ENCODE results near the gene CELF1. TPM values are rescaled to one million over a fixed set of nuclear protein-coding genes. Genes with fewer than 3 reads are reported as not detected.

The CELF1 gene
- total RNA-seq, 1 experiment from 2014 or later, result 74.4 TPM

DNA sequence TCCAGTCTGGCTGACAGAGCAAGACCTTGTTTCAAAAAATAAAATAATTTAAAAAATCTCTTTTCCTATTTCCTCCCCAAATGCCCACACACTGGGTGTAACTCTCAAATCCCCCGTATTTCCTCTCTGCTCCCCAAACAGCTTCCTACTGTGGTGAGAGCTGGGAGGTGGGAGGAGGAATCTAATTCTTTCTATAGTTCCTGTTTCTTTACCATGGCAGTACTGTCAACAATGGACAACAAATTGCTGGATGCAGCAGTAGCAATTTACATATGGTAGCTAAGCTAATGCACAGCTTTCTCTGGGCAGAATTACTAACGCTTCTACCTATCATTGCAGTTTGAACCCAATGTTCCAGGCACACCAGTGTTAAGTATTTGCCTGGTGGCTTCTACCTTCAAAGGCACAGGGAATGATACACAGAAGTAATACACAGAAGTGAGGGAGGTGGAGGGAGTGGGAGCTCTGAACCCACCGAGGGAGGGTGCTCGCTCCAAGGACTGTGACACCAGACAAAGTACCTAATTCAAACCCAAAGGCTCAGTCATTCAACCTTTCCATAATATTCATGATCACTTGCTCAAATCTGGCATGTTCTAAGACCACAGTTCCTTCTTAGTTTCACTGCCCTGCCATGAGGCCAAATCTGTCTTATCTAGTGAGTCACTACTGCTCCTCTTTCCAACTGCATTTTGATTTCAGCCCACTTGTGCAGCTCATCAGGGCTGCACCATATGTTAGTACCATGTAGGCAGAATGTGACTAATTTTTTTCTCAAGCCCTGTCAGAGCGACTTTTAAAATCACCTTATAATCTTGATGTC lies 37.9 kb downstream of the CELF1 start:
- no peak for DNase-seq (ENCODE audit: extremely low read depth, low read depth)

DNA sequence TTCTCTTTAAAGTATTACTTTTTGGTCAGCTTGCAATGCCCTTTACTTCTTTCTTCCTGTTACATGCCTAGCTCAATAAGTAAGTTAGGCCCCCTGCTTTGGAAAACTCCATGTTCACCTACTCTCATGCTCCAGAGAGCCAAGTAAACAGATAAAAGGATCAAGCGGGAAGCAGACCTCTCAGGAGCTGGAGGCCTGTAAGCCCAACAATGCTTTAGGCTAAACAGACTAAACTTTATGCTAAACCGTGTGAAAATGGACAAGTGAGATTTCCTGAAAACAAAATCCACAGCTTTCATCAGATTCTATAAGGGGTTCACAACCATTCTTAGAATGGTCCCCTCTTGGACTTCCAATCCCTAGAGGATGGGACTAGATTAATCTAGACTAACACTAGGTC lies 40.2 kb downstream of the CELF1 start:
- DNase-seq (ENCODE audit: extremely low read depth, low read depth), result no peak

DNA sequence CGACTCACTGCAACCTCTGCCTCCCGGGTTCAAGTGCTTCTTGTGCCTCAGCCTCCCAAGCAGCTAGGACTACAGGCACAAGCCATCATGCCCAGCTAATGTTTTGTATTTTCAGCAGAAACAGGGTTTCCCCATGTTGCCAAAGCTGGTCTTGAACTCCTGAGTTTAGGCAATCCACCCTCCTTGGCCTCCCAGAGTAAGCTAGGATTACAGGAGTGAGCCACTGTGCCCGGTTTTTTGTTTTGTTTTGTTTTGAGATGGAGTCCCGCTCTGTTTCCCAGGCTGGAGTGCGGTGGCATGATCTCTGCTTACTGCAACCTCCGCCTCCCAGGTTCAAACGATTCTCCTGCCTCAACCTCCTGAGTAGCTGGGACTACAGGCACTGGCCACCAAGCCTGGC lies 41.0 kb downstream of the CELF1 start:
- no peak for DNase-seq (ENCODE audit: extremely low read depth, low read depth)

DNA sequence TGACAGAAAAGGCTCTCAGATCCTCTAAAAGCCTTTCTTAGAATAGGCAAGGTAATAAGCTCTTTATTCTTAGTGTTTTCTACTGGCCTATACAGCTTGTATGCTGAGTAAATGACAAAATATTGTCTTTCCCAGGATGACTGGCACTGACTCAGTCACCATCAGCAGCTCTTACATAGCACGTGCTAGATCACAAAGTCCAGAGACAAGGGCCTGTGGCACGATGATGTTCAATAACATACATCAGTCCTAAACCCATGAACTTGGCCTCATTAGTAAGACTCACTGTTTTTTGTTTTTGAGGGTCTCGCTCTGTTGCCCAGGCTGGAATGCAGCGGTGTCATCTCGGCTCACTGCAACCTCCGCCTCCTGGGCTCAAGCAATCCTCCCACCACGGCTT lies 42.7 kb downstream of the CELF1 start:
- DNase-seq (ENCODE audit: extremely low read depth, low read depth), result no peak

DNA sequence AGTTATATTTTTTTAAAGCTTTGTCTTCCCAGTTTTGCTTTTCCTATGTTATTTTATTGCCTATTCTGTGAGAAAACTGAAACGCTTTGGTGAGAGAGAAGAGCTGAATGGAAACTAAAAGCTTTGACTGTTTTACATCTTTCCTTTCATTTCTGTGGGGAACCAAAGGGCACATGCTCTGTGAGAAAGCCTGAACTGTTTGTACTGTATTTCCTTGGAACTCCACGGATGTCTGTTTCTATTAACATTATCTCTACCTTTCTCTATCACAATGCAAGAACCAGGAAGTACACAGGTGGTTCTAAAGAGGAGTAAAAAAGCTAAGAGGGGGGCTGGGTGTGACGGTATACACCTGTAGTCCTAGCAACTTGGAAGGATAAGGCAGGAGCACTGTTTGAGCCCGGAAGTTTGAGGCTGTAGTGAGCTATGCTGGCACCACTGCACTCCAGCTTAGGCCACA lies 43.8 kb downstream of the CELF1 start:
- no peak for DNase-seq (ENCODE audit: extremely low read depth, low read depth)

DNA sequence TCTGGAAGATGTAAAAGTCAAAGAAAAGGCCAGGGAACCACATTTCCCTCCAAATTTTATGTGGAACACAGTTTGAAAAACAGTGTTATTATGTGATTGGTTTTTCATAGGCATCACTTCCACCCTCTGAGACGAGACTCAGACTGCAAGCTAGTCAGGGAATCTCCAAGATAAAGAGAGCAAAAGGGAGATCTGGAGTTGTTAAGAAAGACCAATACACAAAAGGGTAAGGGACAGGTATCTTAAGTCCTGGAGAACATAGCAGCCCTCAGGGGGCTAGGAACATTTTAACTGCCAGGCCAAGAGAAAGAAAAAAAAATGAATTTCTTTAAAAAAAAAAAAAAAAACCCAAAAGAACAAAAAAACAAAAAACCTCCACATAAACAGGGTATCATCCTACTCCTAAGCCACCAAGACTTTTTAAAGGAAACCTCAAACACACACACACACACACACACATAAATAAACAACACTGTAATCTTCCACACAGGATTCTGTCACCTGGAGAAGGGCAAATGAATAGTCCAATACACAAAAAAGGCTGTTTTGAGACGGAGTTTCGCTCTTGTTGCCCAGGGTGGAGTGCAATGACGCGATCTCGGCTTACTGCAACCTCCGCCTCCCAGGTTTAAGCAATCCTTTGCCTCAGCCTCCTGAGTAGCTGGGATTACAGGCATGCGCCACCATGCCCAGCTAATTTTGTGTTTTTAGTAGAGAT lies 44.5 kb downstream of the CELF1 start:
- DNase-seq (ENCODE audit: extremely low read depth, low read depth), result no peak

DNA sequence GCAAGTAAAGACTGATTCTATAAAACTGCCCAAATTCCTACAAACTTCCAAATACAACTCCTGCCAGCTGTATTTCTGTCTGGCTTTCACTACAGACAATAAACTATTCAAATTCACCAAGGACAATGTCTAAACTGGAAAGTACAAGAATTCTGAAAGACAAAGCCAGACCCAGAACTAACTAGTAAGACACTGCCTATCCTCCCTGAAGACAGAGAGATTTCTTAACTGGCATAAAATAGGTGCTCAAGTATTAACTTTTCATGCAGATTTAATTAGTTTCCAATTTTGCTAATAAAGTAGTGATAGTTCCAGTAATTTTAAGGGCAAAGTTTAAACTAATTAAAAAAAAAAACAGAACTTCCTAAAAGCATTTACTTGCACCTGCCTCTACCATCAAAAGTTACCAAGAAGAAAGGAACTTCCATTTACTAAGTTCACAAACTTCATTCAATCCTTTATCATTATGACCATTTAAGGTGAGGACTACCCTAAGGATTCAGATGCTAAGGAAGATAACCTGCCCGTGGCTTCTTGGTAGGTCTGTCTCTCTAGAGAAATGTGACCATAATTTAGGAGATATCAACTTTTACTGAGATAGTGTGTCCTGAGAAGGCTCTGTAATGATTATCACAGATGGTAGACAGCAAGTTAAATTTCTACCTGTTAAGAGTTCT lies 45.2 kb downstream of the CELF1 start:
- no peak for DNase-seq (ENCODE audit: extremely low read depth, low read depth)

DNA sequence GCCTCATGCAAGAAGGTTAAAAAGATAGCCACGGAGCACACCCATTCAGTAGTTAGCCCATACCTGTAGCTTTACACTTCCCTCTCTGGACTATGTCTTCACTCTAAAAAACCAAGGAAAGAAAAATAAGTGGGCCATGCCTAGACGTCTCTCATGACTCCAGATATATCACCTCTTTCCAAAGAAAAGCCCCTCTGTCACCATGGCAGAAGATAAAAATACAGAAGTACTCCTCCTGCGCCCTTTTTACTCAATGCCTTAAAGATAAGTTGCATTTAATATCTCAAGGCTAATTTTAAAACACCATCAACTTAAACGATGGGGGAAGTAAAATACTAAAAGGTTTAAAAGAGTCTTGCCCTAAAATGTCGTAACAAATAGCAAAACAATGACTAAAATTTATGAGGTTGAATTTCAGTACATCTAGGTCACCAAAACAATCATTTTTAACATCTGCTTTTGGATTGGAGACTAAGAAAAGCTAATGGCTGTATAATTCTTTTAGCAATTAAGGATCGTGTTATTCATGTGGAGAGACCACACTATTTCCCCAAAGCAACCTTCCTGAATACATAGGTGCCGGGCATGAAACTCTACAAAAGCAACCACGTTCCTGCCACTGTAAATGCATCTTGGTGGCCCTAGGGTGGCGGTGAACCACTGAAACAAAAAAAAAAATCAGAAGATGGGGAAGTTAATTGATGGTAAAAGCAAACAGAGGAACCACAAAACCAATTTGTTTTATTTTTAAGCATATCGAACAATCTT lies 46.0 kb downstream of the CELF1 start:
- no peak for DNase-seq (ENCODE audit: extremely low read depth, low read depth)

DNA sequence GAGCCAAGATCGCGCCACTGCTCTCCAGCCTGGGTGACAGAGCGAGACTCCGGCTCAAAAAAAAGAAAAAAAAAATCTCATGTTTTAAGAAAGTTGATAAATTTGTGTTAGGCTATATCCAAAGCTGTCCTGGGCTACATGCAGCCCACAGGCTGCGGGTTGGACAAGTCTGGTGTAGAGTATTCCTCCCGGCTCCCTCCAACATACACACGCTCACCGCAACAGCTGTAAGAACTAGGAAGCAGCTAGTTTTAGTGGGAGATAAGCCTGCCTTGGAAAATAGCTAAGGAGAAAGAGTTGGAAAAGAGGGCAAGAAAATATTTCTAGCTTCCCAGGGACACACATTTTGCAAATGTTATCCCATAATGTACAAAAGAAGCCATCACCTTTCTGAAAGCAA lies 46.6 kb downstream of the CELF1 start:
- DNase-seq (ENCODE audit: extremely low read depth, low read depth), result no peak

DNA sequence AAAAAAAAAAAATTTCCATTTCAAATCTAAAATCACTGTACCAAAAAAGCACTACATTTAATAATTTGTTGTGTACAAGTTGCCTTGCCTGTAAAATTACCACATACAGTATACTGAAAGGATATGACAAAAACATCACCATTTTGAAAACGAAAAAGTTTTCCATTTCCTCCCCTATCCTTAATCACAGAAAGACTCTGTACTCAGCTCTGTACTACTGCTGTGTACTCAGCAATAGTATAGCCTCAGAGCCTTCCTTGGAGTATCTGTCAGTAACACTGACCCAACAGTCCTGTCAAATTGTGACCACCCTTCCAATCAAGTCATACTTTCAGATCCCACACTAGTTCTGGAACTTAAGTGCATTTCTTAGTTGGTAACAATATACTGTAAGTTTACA lies 48.0 kb downstream of the CELF1 start:
- no peak for DNase-seq (ENCODE audit: extremely low read depth, low read depth)

DNA sequence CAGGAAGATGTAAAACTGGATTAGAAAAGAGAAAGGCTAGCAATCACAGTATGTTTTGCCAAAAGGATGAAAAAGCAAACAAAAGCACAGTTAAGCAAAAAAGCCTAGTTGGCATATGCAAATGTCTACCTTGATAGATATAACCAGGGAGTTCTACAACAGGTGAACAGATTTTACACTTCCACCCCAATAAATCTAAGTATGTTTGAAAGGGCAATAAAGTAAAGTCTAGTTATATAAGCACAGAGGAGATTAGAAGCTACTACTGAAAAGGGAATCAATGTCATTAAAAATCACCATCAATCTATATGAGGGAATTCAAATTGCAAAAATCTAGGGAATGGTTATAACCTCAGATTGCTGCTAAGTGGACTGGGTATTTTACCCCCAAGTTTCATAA lies 49.7 kb downstream of the CELF1 start:
- no peak for DNase-seq (ENCODE audit: extremely low read depth, low read depth)

DNA sequence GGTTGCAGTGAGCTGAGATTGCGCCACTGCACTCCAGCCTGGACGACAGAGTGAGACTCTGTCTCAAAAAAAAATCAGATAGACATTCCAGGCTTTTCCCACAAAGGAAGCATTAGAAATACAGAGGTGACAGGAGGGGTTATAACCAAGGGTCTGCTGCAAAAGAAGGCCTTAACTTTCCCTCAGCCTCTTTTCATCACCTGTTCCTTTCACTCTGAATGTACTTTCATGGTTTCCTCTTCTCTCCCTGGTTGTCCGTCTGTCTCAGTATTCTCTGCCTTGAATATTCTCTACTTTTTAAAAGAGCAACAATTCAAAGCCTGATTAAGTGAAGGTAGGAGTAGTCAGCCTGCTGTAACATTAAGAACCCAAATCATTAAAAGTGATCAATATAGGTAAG lies 50.2 kb downstream of the CELF1 start:
- no peak for DNase-seq (ENCODE audit: extremely low read depth, low read depth)

DNA sequence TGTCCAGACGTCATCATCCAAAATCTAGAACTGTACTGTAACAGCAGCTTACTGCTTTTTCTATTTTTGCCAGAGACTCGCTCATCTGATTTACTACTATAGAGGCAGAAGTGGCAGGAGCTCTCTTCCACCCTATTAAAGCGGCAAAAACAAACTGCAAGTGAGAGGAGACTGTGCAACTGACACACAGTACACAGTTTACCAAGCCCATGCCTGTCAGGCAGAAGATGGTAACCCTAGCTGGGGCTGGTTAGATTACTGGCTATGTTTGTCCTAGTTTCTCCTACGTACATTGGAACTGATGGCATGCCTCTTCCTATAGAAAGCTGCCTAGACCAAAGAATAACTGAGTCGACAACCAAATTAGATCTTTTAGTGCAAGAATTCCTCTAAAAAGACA lies 51.8 kb downstream of the CELF1 start:
- DNase-seq (ENCODE audit: extremely low read depth, low read depth), result no peak

DNA sequence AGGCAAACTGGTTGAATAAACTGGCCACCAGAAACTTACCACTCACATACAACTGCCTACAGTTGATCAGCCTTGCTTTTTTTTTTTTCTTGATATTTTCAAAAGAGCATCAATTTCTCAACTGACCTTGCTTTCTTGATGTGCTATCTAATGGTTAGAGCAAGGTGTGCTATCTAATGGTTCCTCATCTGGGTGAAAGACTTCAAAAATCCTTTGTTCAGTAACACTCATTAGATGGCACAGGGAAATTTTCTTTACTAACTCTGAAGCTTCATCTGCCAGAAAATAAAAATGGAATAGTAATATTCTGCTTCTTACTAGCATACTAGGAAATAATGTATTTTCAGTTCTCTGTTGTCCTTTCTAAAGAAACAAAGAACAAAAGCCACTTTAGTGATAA lies 52.8 kb downstream of the CELF1 start:
- no peak for DNase-seq (ENCODE audit: extremely low read depth, low read depth)

DNA sequence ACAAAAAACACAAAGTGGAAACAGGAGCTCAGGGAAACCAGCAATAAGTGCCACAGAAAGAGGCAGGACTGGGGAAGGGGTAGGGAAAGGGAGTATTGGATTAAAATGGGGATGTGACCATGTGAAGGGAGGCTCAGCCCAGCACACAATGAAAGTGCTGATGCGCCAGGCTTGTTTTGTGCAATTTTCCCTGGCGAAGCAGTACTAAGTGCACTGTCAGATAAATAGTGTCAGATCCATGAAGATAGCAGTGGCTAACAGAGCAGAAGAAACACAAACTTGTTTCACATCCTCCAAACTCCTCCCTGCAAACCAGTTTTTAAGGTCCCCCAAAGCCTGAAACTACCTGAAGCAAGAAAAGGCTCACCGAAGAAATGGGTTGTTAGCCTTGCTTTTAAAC lies 53.3 kb downstream of the CELF1 start:
- DNase-seq (ENCODE audit: extremely low read depth, low read depth), result no peak

DNA sequence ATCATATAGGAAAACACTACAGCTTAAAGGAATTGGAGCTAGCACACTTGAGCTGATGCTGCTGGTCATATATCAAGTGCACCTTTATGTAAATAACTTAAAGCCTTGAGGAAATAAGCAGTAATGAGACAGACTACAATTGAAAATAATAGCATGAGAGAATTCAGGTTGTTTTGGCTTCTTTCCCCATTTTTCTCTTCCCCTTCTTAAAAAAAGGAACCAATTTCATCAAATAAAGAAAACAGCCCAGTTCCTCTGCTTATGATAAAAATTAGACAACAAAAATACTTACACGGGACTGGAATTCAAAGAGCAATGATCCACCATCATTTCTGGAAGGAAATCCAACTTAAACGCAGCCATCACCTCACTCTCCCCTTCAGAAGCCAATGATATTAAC lies 53.8 kb downstream of the CELF1 start:
- no peak for DNase-seq (ENCODE audit: extremely low read depth, low read depth)

DNA sequence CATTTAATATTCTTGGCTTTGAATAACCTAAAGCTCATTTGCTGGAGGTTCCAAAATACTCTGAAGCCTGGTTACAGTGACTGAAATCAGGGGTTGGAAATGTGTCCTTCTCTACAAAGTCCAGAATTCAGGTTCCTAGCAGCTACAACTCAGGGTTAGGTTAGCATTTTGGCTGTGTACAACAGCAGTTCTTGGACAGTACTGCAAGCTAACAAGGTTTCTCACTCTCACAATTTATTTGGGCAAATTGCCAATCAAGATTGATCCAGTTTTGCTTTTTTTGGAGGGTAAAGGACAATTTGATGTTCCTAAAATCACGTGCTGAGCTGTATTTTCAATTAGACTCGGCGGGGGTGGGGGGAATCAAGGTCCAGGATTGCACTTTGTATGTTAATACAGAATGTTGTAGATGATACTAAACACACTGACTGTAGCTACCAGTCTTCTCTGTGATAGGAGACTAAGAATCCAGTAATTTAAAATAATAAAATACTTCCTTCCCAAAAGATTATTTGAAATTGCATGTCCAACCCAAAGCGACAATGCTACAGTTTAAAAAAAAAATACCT lies 54.3 kb downstream of the CELF1 start:
- no peak for DNase-seq (ENCODE audit: extremely low read depth, low read depth)

DNA sequence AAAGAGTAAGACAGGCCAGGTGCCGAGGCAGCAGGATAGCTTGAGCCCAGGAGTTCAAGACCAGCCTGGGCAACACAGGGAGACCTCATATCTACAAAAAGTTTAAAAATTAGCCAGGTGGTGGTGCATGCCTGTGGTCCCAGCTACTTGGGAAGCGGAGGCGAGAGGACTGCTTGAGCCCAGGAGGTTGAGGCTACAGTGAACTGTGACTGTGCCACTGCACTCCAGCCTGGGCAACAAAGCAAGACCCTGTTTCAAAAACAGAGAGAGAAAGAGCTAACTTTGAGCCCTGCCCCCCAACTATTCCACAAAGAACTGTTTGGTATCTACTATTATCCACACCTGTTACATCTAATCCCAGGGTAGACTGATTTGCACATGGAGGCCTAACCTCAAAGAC lies 54.8 kb downstream of the CELF1 start:
- no peak for DNase-seq (ENCODE audit: extremely low read depth, low read depth)

DNA sequence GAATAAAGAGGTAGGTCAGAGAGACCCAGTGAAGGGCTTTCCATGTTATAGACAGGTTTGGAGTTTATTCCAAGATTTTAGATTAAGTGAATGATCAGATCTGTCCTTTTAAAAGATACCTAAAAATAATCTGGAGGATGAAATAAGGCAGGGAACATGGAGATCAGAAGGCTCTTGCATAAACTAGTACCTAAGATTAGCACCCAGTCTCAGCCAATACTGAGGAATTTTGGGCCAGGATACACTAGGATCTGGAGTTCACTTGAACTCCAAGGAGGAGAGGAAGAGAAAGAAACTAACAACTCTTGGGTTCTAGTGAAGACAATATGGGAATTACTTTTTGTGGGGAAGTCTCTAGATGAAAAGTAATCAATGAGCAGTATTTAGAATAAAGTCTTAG lies 56.1 kb downstream of the CELF1 start:
- no peak for DNase-seq (ENCODE audit: extremely low read depth, low read depth)

DNA sequence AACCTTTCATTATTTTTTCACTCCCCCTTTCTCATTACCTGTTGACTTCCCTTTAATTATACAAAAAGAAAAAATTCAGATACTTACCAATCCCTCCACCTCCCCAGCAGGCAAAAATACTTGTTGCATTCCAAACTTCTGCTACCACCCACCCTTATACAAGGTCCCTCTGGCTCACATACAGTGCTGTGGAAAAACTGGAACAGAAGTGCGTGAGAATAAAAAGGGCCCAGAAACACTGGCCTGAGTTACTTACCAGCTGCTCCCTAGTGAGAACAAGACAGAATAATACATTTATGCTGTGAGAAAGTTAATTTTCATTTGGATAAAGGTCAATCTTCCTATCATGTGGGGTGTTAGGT lies 57.1 kb downstream of the CELF1 start:
- no peak for DNase-seq (ENCODE audit: extremely low read depth, low read depth)

Data from NCI-H460 (cell line).